HG03139 (cell line): ENCODE measurements around the gene UVRAG.

ENCODE experiments used
- ATAC-seq: cut with Tn5 transposase; IDR thresholded peaks from one replicate; pipeline ENCODE4 v1.9.1; 2021; ENCODE audit not compliant: unreplicated experiment

UVRAG gene

GRCh38 chr11:76158394-76159302, 343.6 kb downstream of the UVRAG start:
- ATAC-seq, result no peak

GRCh38 chr11:76159303-76159937, 344.4 kb downstream of the UVRAG start:
- ATAC-seq, result no peak

- no peak for ATAC-seq
These were observed 345.1 kb downstream of the UVRAG start for GRCh38 chr11:76159983-76160661.

- ATAC-seq, result no peak
These were observed 345.8 kb downstream of the UVRAG start for GRCh38 chr11:76160856-76161255.

GRCh38 chr11:76161261-76161961, 346.4 kb downstream of the UVRAG start:
- ATAC-seq, result no peak

GRCh38 chr11:76162336-76163288, 347.6 kb downstream of the UVRAG start:
- no peak for ATAC-seq

- no peak for ATAC-seq
These were observed 348.4 kb downstream of the UVRAG start for GRCh38 chr11:76163289-76163880.

GRCh38 chr11:76164081-76164480, 349.1 kb downstream of the UVRAG start:
- ATAC-seq, result no peak

GRCh38 chr11:76164861-76165751, 350.1 kb downstream of the UVRAG start:
- ATAC-seq, result no peak

GRCh38 chr11:76166314-76166713, 351.3 kb downstream of the UVRAG start:
- ATAC-seq, result no peak

GRCh38 chr11:76167590-76167989, 352.6 kb downstream of the UVRAG start:
- ATAC-seq, result no peak

- no peak for ATAC-seq
These were observed 354.5 kb downstream of the UVRAG start for GRCh38 chr11:76169473-76169896.

- ATAC-seq, result no peak
These were observed 355.5 kb downstream of the UVRAG start for GRCh38 chr11:76170468-76170867.

- no peak for ATAC-seq
These were observed 357.6 kb downstream of the UVRAG start for GRCh38 chr11:76172583-76172982.

- no peak for ATAC-seq
These were observed 358.7 kb downstream of the UVRAG start for GRCh38 chr11:76173663-76174062.

GRCh38 chr11:76174330-76174729, 359.3 kb downstream of the UVRAG start:
- ATAC-seq, result no peak

- no peak for ATAC-seq
These were observed 360.8 kb downstream of the UVRAG start for GRCh38 chr11:76175783-76176182.

- no peak for ATAC-seq
These were observed 361.5 kb downstream of the UVRAG start for GRCh38 chr11:76176463-76176862.

- ATAC-seq, result no peak
These were observed 362.3 kb downstream of the UVRAG start for GRCh38 chr11:76177250-76177686.
